PC-9 (cell line): ENCODE results near the gene F2RL2. TPM values are rescaled to one million over a fixed set of nuclear protein-coding genes. Genes with fewer than 3 reads are reported as not detected.

ENCODE experiments used
- BruUV-seq: library from RNA; stranded (reverse); fragments of 400-500 nt; replicated peaks from 2 replicates; lab custom pipeline; 2021; lab: Mats Ljungman, UMichigan
- CTCF ChIA-PET: fragments of 300-600 bp; sonication (Branson Sonifier 250); formaldehyde crosslinking; loops from one replicate; lab custom pipeline; 2022; ENCODE audit warnings: antibody characterized with exemption; lab: Charles Lee
- POLR2A ChIA-PET: fragments of 300-600 bp; sonication (Branson Sonifier 250); formaldehyde crosslinking; loops from one replicate; lab custom pipeline; 2022; ENCODE audit warnings: antibody characterized with exemption; ENCODE audit not compliant: unreplicated experiment; lab: Charles Lee
- DNase-seq, 2 experiments: peaks; one replicate each; pipeline versions ENCODE4 v3.0.0 to v3.0.0-alpha.2; 2015 to 2022; ENCODE audit warnings: mixed read lengths in 1 of 2
- H2AFZ ChIP-seq: fragments of 200-600 bp; sonication (generic); 2 replicates; pipeline ENCODE4 v1.8.1; 2017; ENCODE audit warnings: antibody characterized with exemption
- H3F3A ChIP-seq: fragments of 200-600 bp; sonication (generic); 2 replicates; pipeline ENCODE4 v1.8.1; 2017; ENCODE audit warnings: antibody characterized with exemption, mild to moderate bottlenecking, low read depth; ENCODE audit not compliant: insufficient read depth
- H3K27ac ChIP-seq: fragments of 200-600 bp; sonication (generic); 2 replicates; pipeline ENCODE4 v1.6.1; 2016; ENCODE audit warnings: mixed run types
- H3K27me3 ChIP-seq: fragments of 200-600 bp; sonication (generic); 2 replicates; pipeline ENCODE4 v1.6.1; 2016; ENCODE audit warnings: low read depth, mixed run types; ENCODE audit not compliant: insufficient read depth
- H3K36me3 ChIP-seq: fragments of 200-600 bp; sonication (generic); 2 replicates; pipeline ENCODE4 v1.6.1; 2016; ENCODE audit warnings: low read depth, mixed run types
- H3K4me1 ChIP-seq: fragments of 200-600 bp; sonication (generic); replicated peaks from 2 replicates; pipeline ENCODE4 v1.6.1; 2016; ENCODE audit warnings: mixed run types; ENCODE audit not compliant: insufficient read depth
- H3K4me2 ChIP-seq: fragments of 200-600 bp; sonication (generic); 2 replicates; pipeline ENCODE4 v1.6.1; 2017; ENCODE audit warnings: mixed run types
- H3K4me3 ChIP-seq: fragments of 200-600 bp; sonication (generic); 2 replicates; pipeline ENCODE4 v1.6.1; 2016; ENCODE audit warnings: mixed run types
- H3K79me2 ChIP-seq: fragments of 200-600 bp; sonication (generic); 2 replicates; pipeline ENCODE4 v1.6.1; 2017; ENCODE audit warnings: low read depth, mixed run types
- H3K9me2 ChIP-seq: fragments of 200-600 bp; sonication (generic); 2 replicates; pipeline ENCODE4 v1.8.1; 2017; ENCODE audit warnings: mild to moderate bottlenecking; ENCODE audit not compliant: insufficient read depth
- H3K9me3 ChIP-seq: fragments of 200-600 bp; sonication (generic); 2 replicates; pipeline ENCODE4 v1.8.1; 2016; ENCODE audit warnings: low read depth; ENCODE audit not compliant: insufficient read depth
- H4K20me1 ChIP-seq: fragments of 200-600 bp; sonication (generic); 2 replicates; pipeline ENCODE4 v1.8.1; 2017; ENCODE audit not compliant: insufficient read depth
- EZH2 ChIP-seq: fragments of 200-600 bp; sonication (generic); IDR thresholded peaks from 2 replicates; pipeline ENCODE4 v1.8.0; 2017; ENCODE audit warnings: antibody characterized with exemption, low read depth
- intact Hi-C: fragments of 100-400 bp; cut with micrococcal nuclease; formaldehyde crosslinking; loops from one replicate; pipeline ENCODE4 v1.10.0; 2022; ENCODE audit not compliant: unreplicated experiment
- total RNA-seq: library from RNA; stranded (reverse); gene quantifications from 2 replicates; pipeline ENCODE4 v1.2.3, GENCODE V29; 2021
- TF ChIP-seq, protein P1 (sequence below): fragments of 200-600 bp; sonication (generic); conservative IDR thresholded peaks from 2 replicates; pipeline ENCODE4 v1.6.1; 2017; ENCODE audit warnings: mixed run types, antibody characterized with exemption, mild to moderate bottlenecking, moderate library complexity

Gene F2RL2
- total RNA-seq, 1 experiment from 2014 or later = 3.5 TPM

DNA sequence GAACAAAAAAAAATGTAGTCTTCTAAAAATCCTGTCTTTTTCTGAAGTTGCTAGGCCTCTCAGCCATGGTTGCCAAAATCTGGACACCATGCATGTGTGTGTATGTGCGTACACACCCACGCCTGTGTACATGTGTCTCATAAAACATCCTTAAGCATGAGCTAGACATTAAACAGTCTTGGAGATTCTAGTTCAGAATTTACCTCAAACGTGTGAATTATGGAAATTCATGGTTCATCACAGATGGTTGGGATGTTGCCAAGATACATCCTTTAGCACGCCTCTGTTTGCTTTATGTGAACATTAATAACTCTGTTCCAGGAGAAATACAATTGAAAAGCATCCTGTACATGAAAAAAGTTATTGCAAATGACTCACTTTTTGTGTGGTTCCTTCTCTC lies 53.0 kb downstream of the F2RL2 start:
- POLR2A ChIA-PET = no interaction called here

More for the DNA sequence above, 53.0 kb downstream of the F2RL2 start:
- Histone ChIP-seq H3K4me1 (no peaks in the 10 kb centered on the region), H3K27me3 (peaks cover 6% of the 10 kb centered on the region; the same call in 1 of the 2 replicates), H3K4me2 (no peak overlapping the region), H3K27ac (no peak overlapping the region), H3K9me3 (no peaks in the 10 kb centered on the region), H2AFZ (no peak overlapping the region), H3F3A (no peaks in the 10 kb centered on the region), H3K9me2 (no peaks in the 10 kb centered on the region), H3K36me3 (no peaks in the 10 kb centered on the region), H3K4me3 (no peak overlapping the region), H4K20me1 (no peaks in the 10 kb centered on the region), H3K79me2 (no peaks in the 10 kb centered on the region)
- CTCF ChIA-PET = no interaction called here
- TF ChIP-seq, protein P1, sequence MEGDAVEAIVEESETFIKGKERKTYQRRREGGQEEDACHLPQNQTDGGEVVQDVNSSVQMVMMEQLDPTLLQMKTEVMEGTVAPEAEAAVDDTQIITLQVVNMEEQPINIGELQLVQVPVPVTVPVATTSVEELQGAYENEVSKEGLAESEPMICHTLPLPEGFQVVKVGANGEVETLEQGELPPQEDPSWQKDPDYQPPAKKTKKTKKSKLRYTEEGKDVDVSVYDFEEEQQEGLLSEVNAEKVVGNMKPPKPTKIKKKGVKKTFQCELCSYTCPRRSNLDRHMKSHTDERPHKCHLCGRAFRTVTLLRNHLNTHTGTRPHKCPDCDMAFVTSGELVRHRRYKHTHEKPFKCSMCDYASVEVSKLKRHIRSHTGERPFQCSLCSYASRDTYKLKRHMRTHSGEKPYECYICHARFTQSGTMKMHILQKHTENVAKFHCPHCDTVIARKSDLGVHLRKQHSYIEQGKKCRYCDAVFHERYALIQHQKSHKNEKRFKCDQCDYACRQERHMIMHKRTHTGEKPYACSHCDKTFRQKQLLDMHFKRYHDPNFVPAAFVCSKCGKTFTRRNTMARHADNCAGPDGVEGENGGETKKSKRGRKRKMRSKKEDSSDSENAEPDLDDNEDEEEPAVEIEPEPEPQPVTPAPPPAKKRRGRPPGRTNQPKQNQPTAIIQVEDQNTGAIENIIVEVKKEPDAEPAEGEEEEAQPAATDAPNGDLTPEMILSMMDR = no peak
- TF ChIP-seq EZH2 = no peak
- intact Hi-C loops = no loop called here
- no peak for DNase-seq
- BruUV-seq = no TSS peak

Other genes starting within 250 kb of the F2RL2 start
- gene IQGAP2, start 220.1 kb downstream of the F2RL2 start, total RNA-seq = not detected in 2 replicates
- 3.6 and 3.9 TPM in 2 replicates for gene F2R, start 92.7 kb upstream of the F2RL2 start, total RNA-seq
- gene F2RL1, start 195.6 kb upstream of the F2RL2 start, total RNA-seq = 34.5 and 34.6 TPM in 2 replicates
- gene S100Z, start 226.6 kb upstream of the F2RL2 start, total RNA-seq = not detected in 2 replicates